NCI-H2227 (cell line): ENCODE results near the gene CCDC81.
A peak's percentile ranks its signal among the peaks of the same experiment; 100 is the strongest.

ENCODE experiments used
- DNase-seq: peaks from one replicate; lab custom pipeline; 2025; ENCODE audit not compliant: unreplicated experiment; lab: John Stamatoyannopoulos, UW

The CCDC81 gene

GRCh38 chr11:86438685-86439084, 64.0 kb downstream of the CCDC81 start:
- no peak for DNase-seq

GRCh38 chr11:86440305-86440716, 65.6 kb downstream of the CCDC81 start:
- DNase-seq, result no peak

DNA sequence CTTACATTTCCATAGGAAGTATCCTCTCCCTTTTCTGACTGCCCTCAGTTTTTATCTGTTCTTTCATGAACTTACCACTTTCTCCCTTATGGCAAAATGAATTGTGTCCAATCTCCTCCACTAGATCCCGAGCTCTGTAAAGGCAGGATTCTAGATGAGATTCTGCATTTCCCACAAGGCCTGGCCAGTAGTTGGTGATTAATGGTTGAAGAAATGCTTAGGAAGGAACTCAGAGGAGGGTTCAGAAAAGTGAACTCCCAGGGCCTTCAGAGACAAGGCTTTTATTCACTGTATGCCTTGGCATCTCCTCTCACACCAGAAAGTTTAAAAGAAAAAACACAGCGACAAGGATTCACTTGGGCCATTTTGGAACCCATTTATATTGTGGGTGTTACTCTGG, 66.2 kb downstream of the CCDC81 start:
- no peak for DNase-seq

DNA sequence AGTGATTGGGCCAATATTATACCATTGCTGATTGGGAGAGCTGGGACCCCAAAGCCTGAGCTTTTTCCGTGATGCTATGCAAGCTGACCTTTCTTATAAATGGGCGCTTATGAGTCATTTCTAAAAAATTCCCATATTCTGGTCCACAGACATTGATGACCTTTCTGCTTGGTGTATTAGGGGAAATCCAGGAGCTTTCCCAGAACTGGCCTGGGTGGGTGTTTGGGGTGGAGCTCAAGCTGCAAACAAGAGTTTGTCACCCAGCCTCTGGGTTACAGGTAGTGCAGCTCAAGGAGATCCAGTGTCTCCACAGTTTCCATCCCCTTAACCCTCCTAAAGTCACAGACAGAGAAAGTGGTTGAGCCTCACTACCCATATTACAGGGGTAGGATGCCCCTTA, 67.7 kb downstream of the CCDC81 start:
- no peak for DNase-seq

DNA sequence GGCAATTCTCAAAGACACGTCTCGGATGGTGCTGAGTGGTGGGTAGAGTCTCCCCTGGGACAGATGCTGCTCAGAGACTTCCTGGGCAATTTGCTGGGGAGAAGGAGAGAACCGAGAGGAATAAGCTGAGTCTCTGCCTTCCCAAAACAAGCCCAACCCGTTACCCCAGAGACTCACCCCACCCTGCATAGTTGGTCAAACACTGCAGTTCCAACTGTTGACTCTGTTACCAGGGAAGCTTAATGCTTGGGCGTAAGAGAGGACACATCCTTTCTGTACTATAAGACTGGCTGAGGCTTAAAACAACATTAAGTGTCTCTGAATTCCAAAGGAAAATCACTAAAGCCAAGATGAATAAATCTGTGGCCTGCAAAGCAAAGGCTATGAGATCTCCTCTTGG, 68.1 kb downstream of the CCDC81 start:
- no peak for DNase-seq

- DNase-seq, result no peak
Observed at GRCh38 chr11:86443415-86443814, 68.7 kb downstream of the CCDC81 start.

GRCh38 chr11:86444981-86445380, 70.3 kb downstream of the CCDC81 start:
- DNase-seq, result no peak

DNA sequence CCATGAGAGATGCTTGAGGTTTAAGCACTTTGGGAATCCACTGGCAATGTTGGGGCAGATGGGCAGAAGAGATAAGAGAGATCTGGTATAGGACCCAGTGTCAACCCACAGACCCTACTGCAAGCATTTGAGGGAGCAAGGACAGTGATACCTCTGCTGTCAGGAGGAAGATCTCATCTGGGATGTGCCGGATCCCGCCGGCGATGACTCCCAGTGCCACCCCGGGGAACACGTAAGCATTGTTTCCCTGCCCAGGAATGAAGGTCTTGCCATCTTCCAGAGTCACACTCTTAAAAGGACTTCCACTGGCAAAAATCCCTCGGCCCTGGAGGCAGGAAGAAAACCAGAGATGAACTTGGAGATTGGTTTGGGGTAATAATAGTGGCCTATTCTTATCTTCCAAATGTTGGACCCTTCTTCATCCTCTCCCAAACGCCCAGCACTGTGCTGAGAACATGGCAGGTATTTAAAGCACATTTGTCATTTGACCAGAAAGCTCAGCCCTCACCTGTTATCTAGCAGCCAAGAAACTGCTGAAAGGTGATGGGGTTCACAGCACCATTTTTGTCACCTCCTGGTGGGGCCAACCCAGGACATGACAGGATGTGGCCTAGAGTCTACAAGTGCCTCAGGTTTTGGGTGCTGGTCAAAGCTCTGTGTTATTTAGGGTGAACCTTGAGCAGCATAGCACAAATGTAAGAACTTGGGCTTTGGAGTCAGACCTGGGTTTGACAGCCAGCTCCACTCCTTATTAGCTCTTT, 71.7 kb downstream of the CCDC81 start:
- DNase-seq, result no peak

- DNase-seq, result no peak
Observed at GRCh38 chr11:86446924-86447285, 72.2 kb downstream of the CCDC81 start.

DNA sequence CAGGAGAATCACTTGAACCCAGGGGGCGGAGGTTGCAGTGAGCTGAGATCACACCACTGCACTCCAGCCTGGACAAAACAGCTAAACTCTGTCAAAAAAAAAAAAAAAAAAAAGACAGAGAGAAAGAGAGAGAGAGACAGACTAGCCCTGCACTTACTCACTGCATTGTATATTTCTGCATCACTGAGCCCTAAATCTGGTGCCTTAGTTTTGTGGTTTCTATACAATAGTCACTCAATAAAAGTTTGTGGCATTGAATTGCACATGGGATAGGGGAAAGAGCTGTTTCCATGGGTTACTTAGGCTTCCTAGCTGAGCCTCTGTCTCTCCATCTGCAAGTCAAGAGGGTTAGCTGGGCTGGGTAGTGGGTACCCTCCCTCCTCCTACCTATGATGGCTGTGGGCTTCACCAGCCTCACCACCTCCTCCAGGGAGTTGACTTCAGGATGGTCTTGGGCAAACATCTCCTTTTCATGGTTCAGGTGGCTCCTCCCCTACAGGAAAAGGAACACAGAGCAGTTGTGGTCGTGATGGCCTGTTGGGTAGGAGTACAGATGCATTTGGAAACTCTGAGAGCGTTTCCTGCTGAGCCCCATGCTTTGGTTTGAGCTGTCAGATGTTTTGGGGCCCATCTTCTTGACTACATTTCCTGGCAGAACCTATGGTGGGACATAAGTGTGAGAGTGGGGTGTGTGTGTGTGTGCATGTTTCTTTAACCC, 73.2 kb downstream of the CCDC81 start:
- DNase-seq, result no peak

DNA sequence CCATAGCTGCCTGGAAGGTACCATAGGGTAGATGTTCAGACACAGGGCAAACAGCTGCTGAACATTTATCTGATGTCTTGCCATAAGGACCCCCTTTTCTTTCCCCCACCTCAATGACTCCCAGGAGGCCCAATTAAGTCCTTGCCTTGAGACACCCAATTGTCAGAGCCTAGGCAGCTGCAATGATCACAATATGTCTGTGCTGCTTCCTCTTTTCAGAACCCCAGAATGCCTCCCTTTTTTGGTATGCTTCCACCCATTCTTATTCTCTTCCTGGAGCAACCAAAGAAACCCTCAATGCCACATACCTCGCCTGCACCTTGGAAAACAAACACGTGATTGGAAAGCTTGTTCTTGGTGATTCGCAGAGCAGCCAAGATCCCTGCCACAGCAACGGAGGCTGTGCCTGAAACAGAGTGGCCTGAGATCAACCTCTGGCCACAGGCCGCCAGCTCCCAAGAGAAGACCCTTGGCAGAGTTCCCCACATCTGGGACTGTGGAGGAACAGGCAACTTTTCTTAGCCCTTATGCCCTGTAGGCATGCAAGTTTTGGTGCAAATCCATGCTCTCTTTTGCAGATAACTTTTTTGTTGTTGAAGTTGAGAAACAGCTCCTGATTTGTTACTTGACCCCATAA, 75.4 kb downstream of the CCDC81 start:
- no peak for DNase-seq

- no peak for DNase-seq
Observed at GRCh38 chr11:86453290-86454030, 78.8 kb downstream of the CCDC81 start.

DNA sequence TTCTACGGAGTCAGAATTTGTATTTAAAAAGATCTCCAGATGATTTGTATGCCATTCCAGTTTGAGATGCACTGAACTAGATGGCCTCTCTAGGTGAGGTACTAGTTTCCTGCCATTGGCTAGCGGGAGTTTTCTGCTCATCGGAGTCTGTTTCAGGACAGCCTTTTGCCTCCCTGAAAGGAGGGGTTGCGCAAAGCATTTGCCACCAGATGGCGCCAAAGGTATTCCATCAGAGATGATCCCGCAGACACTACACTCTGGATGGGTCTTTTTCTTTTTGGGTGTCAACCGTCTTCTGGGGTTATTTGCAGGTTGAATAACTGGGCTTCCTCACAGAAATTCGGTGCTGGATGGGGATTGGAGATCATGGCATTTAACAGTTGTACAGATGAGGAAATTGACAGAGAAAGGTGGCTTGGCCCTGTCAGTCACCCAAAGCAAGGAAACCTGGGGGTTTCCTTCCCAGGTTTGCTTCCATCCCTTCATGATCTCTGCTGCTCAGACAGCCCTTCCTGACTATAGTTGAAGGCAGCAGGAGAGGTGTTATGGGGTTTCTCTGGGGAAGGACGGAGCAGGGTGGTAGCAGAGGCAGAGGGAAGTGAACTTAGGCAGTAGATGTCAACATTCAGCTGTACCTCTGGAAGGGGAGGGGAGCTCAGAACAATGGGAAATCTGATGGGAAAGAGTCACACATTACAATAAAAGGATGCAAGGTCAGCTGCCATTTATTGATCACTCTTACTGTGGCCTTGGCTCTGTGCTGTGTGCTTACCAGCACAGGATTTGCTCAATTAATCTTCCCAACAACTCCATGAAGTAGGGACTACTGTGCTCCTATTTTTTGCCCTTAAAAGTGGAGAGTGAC, 81.6 kb downstream of the CCDC81 start:
- DNase-seq, result peak; percentile 85

DNA sequence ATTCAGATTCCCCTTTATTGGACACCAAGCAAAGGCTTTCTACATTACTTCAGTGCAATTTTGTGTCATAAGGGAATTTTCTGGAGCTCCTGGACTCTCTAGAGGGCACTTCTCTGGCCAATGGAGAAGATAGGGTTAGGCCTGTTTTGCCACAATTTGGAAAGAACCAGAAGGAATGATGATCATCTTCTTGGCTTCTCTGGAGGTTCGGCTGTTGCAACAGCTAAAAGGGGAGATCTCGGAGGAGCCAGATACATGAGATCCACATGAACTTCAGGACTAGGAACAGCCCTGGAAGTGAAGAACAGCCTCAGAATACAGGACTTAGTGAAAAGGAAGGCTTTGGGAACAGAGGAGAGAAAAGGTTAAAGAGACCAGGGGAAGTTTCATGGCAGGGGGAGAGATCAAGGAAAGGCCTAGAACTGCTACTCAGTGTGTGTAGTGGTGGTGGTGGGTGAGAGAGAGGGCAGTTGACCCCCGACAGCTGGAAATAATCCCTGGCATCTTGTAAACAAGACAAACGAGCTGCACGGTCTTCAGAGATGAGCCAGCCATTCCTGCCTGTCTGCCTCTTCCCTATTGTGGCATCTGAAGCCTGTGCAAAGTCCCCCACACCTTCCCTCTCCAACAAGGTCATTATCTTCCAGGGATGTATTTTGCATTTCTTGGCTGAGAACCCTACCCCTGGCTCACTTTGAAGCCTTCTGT, 83.8 kb downstream of the CCDC81 start:
- no peak for DNase-seq

DNA sequence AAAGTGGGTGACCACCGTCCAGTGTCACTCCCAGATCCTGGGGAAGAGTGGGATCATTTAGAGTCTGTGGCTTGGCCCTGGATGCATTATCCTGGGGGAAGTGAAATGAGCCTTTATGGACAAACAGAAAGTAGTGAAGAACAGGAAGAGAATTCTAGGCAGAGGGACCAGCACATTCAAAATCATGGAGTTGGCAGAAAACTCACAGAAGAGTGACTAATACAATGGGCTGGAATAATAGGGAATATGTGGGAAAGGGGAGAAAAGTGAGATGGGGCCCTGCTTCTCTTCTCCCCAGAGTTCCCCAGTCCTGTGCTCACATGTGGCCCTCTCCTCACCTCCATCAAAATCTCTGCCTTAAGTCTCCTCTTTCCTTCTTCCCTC, 84.3 kb downstream of the CCDC81 start:
- no peak for DNase-seq

DNA sequence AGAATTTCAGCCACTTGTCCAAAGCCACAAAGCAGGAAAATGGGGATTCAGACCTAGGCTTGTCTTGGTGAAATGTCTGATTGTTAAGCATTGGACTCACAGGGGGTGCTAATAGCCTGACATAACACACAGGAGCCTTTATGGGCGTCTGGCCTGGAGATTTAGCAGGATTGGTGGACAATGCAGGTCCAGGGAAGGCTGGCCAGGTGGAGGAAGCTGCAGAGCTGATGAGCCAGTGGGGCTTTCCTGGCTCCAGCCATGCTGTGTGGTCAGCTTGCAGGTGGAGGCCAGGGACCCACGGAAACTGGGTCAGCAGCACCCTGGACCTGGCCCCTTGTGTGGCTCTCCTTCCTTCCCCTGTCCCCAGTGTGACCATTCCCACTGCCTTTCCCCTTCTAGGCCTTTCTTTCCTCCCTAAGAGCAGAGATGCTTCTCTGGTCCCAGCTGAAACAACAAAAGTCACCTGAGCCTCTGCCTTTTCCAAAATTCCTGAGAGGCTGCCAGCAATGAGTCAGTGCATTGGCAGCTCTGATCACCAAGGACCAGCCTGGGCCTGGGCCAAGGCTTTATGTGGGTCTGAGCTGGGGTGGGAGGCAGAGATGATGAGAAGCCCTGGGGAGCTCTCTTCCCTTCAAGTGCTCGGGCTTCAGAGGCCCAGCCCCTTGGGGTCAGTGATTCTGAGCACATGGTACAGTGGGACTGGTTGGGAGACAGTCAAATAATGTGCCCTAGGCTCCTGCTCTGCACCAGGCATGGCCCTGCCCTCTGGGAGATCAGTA, 85.2 kb downstream of the CCDC81 start:
- no peak for DNase-seq

- no peak for DNase-seq
Observed at GRCh38 chr11:86460461-86461385, 86.0 kb downstream of the CCDC81 start.

- DNase-seq, result no peak
Observed at GRCh38 chr11:86461892-86462291, 87.2 kb downstream of the CCDC81 start.
